HCT116 (cell line): ENCODE data around the gene NRAP. TPM values are rescaled to one million over a fixed set of nuclear protein-coding genes. Genes with fewer than 3 reads are reported as not detected.
"Not testable (repeated sequence)": the region's sequence is repeated elsewhere in the genome, so short reads cannot be mapped to it uniquely, and the experiment has no call there.

Experiments used
- ATAC-seq: fragments of 200-7000 bp; cut with Tn5 transposase; 2 replicates; pipeline ENCODE4 v1.9.1; 2020; ENCODE audit warnings: mild to moderate bottlenecking, moderate library complexity
- BruUV-seq: library from RNA; stranded (reverse); fragments of 400-500 nt; replicated peaks from 2 replicates; lab custom pipeline; 2021; lab: Mats Ljungman, UMichigan
- CTCF ChIA-PET: fragments of 300-600 bp; sonication (Branson Sonifier 250); formaldehyde crosslinking; loops from one replicate; lab custom pipeline; 2021; ENCODE audit warnings: antibody characterized with exemption; lab: Charles Lee
- POLR2A ChIA-PET: fragments of 300-600, 350-600 bp; sonication (Branson Sonifier 250); formaldehyde crosslinking; loops from one replicate; lab custom pipeline; 2021; ENCODE audit warnings: antibody characterized with exemption; lab: Charles Lee
- RAD21 ChIA-PET, 2 experiments: fragments of 300-600 bp; sonication (Branson Sonifier 250); formaldehyde crosslinking; loops; one replicate each; lab custom pipeline; 2023; ENCODE audit warnings: low total read pairs in 2 of 2; ENCODE audit not compliant: uncharacterized antibody in 2 of 2, unreplicated experiment in 2 of 2, low non-redundant PET in 1 of 2; lab: Charles Lee
- DNase-seq: peaks from one replicate; pipeline ENCODE4 v3.0.0-alpha.2; 2010; ENCODE audit warnings: low read depth, low spot score
- H2AFZ ChIP-seq: fragments of 200-600 bp; shearing (Covaris generic), sonication (generic); 2 replicates; pipeline ENCODE4 v1.6.1; 2017; ENCODE audit warnings: low read depth, mixed run types, mixed read lengths, antibody characterized with exemption, low read length; ENCODE audit not compliant: poor library complexity, severe bottlenecking
- H3K27ac ChIP-seq: 2 replicates; pipeline ENCODE4 v1.5.1; 2012; ENCODE audit warnings: low read depth, low read length
- H3K27me3 ChIP-seq: fragments of 200-600 bp; sonication (generic); 2 replicates; pipeline ENCODE4 v1.6.1; 2016; ENCODE audit warnings: mixed run types, low read length, mixed read lengths; ENCODE audit not compliant: insufficient read depth
- H3K36me3 ChIP-seq, 2 experiments: fragments of 200-500 bp in 1 of 2; fragments of 200-600 bp in 1 of 2; sonication (Bioruptor generic) in 1 of 2; sonication (generic) in 1 of 2; 2 replicates each; pipeline versions ENCODE4 v1.5.1 to v1.6.1; 2014 to 2016; ENCODE audit warnings: low read length in 2 of 2, inconsistent platforms in 1 of 2, mixed read lengths in 1 of 2, mixed run types in 1 of 2; ENCODE audit not compliant: insufficient read depth in 2 of 2, control insufficient read depth in 1 of 2
- H3K4me1 ChIP-seq, 2 experiments: fragments of 200-600 bp in 1 of 2; sonication (generic) in 1 of 2; 2 replicates each; pipeline versions ENCODE4 v1.5.1 to v1.6.1; 2012 to 2017; ENCODE audit warnings: low read length in 2 of 2, inconsistent platforms in 1 of 2, mild to moderate bottlenecking in 1 of 2, mixed read lengths in 1 of 2, mixed run types in 1 of 2, moderate library complexity in 1 of 2; ENCODE audit not compliant: insufficient read depth in 2 of 2, control insufficient read depth in 1 of 2
- H3K4me2 ChIP-seq: fragments of 200-600 bp; sonication (generic); 2 replicates; pipeline ENCODE4 v1.6.1; 2017; ENCODE audit warnings: mixed run types, low read length, mixed read lengths
- H3K4me3 ChIP-seq, 2 experiments: fragments of 200-600 bp in 1 of 2; sonication (generic) in 1 of 2; replicated peaks in 1 of 2; 2 replicates each; pipeline ENCODE4 v1.5.1; 2011 to 2016; ENCODE audit warnings: low read length in 2 of 2, control low read depth in 1 of 2, low read depth in 1 of 2, mild to moderate bottlenecking in 1 of 2, mixed read lengths in 1 of 2, mixed run types in 1 of 2
- H3K79me2 ChIP-seq: fragments of 200-600 bp; sonication (generic); 2 replicates; pipeline ENCODE4 v1.6.1; 2017; ENCODE audit warnings: mild to moderate bottlenecking, mixed run types, low read length, moderate library complexity, mixed read lengths; ENCODE audit not compliant: insufficient read depth
- H3K9ac ChIP-seq: fragments of 200-600 bp; sonication (generic); 2 replicates; pipeline ENCODE4 v1.6.1; 2016; ENCODE audit warnings: low read length, mixed read lengths
- H3K9me2 ChIP-seq: fragments of 200-600 bp; sonication (generic), shearing (Covaris generic); 2 replicates; pipeline ENCODE4 v1.6.1; 2017; ENCODE audit warnings: mixed run types, mild to moderate bottlenecking, moderate library complexity; ENCODE audit not compliant: insufficient read depth
- H3K9me3 ChIP-seq, 2 experiments: fragments of 200-500 bp in 1 of 2; fragments of 200-600 bp in 1 of 2; sonication (Bioruptor generic) in 1 of 2; sonication (generic) in 1 of 2; 2 replicates each; pipeline ENCODE4 v1.6.1; 2014 to 2017; ENCODE audit warnings: low read length in 2 of 2, mixed read lengths in 2 of 2, inconsistent platforms in 1 of 2, low read depth in 1 of 2, mild to moderate bottlenecking in 1 of 2, mixed run types in 1 of 2, moderate library complexity in 1 of 2; ENCODE audit not compliant: control insufficient read depth in 1 of 2, insufficient read depth in 1 of 2
- H4K20me1 ChIP-seq: fragments of 200-600 bp; sonication (generic), shearing (Covaris generic); 2 replicates; pipeline ENCODE4 v1.6.1; 2017; ENCODE audit warnings: mixed run types, mild to moderate bottlenecking, moderate library complexity; ENCODE audit not compliant: insufficient read depth
- EGR1 ChIP-seq: IDR thresholded peaks from 2 replicates; pipeline ENCODE4 v1.6.1; 2012; ENCODE audit warnings: low read depth
- ELF1 ChIP-seq: IDR thresholded peaks from 2 replicates; pipeline ENCODE4 v1.6.1; 2012; ENCODE audit warnings: low read depth, borderline replicate concordance
- EZH2 ChIP-seq: fragments of 200-600 bp; sonication (generic); IDR thresholded peaks from 2 replicates; pipeline ENCODE4 v1.6.1; 2017; ENCODE audit warnings: antibody characterized with exemption, mixed run types
- FOSL1 ChIP-seq: IDR thresholded peaks from 2 replicates; pipeline ENCODE4 v1.6.1; 2012; ENCODE audit warnings: low read depth
- MAX ChIP-seq: IDR thresholded peaks from 2 replicates; pipeline ENCODE4 v1.6.1; 2012
- POLR2A ChIP-seq: IDR thresholded peaks from 2 replicates; pipeline ENCODE4 v1.7.0; 2011; ENCODE audit warnings: borderline replicate concordance; ENCODE audit not compliant: insufficient read depth, insufficient read length; ENCODE audit errors: extremely low read depth
- RAD21 ChIP-seq: IDR thresholded peaks from 2 replicates; pipeline ENCODE4 v1.6.1; 2012; ENCODE audit warnings: low read depth, mild to moderate bottlenecking
- REST ChIP-seq: IDR thresholded peaks from 2 replicates; pipeline ENCODE4 v1.6.1; 2012; ENCODE audit warnings: low read depth
- SP1 ChIP-seq: IDR thresholded peaks from 2 replicates; pipeline ENCODE4 v1.6.1; 2012; ENCODE audit warnings: low read depth
- SRF ChIP-seq: IDR thresholded peaks from 2 replicates; pipeline ENCODE4 v1.6.1; 2012; ENCODE audit warnings: low read depth
- ZBTB33 ChIP-seq: IDR thresholded peaks from 2 replicates; pipeline ENCODE4 v1.6.1; 2011; ENCODE audit warnings: mild to moderate bottlenecking, low read length, moderate library complexity; ENCODE audit not compliant: insufficient replicate concordance; ENCODE audit errors: extremely low read depth
- ZFX ChIP-seq: fragments of 450-650 bp; IDR thresholded peaks from 2 replicates; pipeline ENCODE4 v1.6.1; 2017
- ZNF274 ChIP-seq: fragments of 200-500 bp; sonication (Bioruptor generic); IDR thresholded peaks from 2 replicates; pipeline ENCODE4 v1.6.1; 2014; ENCODE audit warnings: mild to moderate bottlenecking, low read depth, low read length, inconsistent platforms
- intact Hi-C: fragments of 100-400 bp; cut with micrococcal nuclease; formaldehyde crosslinking; loops from 2 replicates; pipeline ENCODE4 v1.10.0; 2022
- total RNA-seq: library from RNA; stranded (reverse); gene quantifications from one replicate; pipeline ENCODE4 v1.2.1, GENCODE V29; 2021; ENCODE audit not compliant: unreplicated experiment

NRAP gene
- total RNA-seq, 1 experiment from 2014 or later: not detected

- Histone ChIP-seq H3K4me1 (no peaks in the 10 kb centered on the region), H3K4me3 (no peak overlapping the region)
- TF ChIP-seq MAX (no peak), ZFX (no peak), SP1 (no peak), REST (no peak), ZNF274 (no peak), ZBTB33 (no peak), FOSL1 (no peak), EGR1 (no peak), EZH2 (no peak), RAD21 (no peak), ELF1 (no peak), POLR2A (no peak), SRF (no peak)
Measured at GRCh38 chr10:113656896-113657295, 6.9 kb downstream of the NRAP start.

GRCh38 chr10:113652456-113652855 is 11.4 kb downstream of the NRAP start:
- H3K79me2 ChIP-seq, ATAC-seq, BruUV-seq, H3K4me3 ChIP-seq, H3K9ac ChIP-seq, H3K4me1 ChIP-seq, RAD21 ChIA-PET, H3K27me3 ChIP-seq, H3K4me2 ChIP-seq, POLR2A ChIA-PET, H2AFZ ChIP-seq, H3K27ac ChIP-seq, intact Hi-C loops, H3K9me2 ChIP-seq, H3K9me3 ChIP-seq, DNase-seq, H4K20me1 ChIP-seq, H3K36me3 ChIP-seq: not testable (repeated sequence)
- CTCF ChIA-PET: interaction anchor here (0.5 kb wide), 1 partner anchor 27 kb away, joined by 3 read pairs; no protein-coding TSS in a partner anchor

More at GRCh38 chr10:113656896-113657295, 6.9 kb downstream of the NRAP start:
- Histone ChIP-seq H3K27ac (no peak overlapping the region), H3K36me3 (no peaks in the 10 kb centered on the region), H4K20me1 (no peaks in the 10 kb centered on the region), H2AFZ (no peak overlapping the region), H3K27me3 (0 out of 2 replicates have a peak, but pooled peaks cover 5% of the 10 kb centered on the region), H3K4me2 (no peak overlapping the region), H3K9ac (no peak overlapping the region), H3K9me2 (no peaks in the 10 kb centered on the region), H3K9me3 (no peaks in the 10 kb centered on the region), H3K79me2 (no peaks in the 10 kb centered on the region)
- RAD21 ChIA-PET: no interaction called here
- ATAC-seq (no peak), DNase-seq (no peak)
- intact Hi-C loops: no loop called here
- CTCF ChIA-PET: no interaction called here
- BruUV-seq: no TSS peak
- POLR2A ChIA-PET: no interaction called here
